GM18498 (cell line): Measurements from ENCODE around the gene EPHX1.
A peak's percentile ranks its signal among the peaks of the same experiment; 100 is the strongest.
"Not testable (repeated sequence)": the region's sequence is repeated elsewhere in the genome, so short reads cannot be mapped to it uniquely, and the experiment has no call there.

Experiments
- ATAC-seq: cut with Tn5 transposase; IDR thresholded peaks from one replicate; pipeline ENCODE4 v1.9.1; 2021; ENCODE audit warnings: mild to moderate bottlenecking, moderate library complexity; ENCODE audit not compliant: unreplicated experiment

The EPHX1 gene

GRCh38 chr1:225777058-225777582 is 32.8 kb upstream of the EPHX1 start:
- peak; percentile 27 for ATAC-seq

DNA sequence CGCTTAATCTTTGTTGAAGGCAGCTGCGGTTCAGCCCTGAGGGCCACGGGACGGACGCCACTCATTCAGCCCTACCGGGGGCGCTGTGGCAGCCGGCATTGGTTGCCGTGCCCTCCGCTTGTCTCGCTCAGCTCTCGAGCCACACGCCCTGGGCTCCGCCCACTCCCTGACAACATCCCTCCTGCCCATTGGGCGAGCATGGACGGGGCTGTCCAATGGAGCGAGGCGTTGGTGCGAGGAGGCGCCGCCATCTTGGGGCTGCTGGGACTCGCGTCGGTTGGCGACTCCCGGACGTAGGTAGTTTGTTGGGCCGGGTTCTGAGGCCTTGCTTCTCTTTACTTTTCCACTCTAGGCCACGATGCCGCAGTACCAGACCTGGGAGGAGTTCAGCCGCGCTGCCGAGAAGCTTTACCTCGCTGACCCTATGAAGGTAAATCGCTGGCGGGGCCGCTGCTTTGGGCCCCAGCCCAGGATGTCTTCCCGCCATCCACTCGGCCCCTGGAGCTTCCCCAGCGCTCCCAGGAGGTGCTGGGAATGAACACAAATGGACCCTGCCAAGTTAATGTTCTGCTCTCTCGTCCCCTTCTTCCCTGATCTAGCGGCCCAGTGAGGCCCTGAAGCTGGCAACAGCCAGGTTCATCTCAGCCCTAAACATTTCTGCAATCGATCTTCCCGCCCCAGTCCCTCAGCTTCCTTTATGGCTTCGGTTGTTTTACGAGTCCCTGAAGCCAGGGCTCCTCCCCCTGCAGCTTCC is 32.2 kb upstream of the EPHX1 start, which contains the start of gene SRP9:
Gene SRP9, plus strand, starts transcription at position 244 of the 754 bp plus-strand sequence. Its CDS starts 115 bp downstream, at position 359.
- peak; percentile 100 for ATAC-seq

GRCh38 chr1:225778337-225778669 is 31.6 kb upstream of the EPHX1 start:
- no peak for ATAC-seq

- ATAC-seq = not testable (repeated sequence)
These were observed 30.8 kb upstream of the EPHX1 start for GRCh38 chr1:225779165-225779564.

- ATAC-seq = no peak
These were observed 29.8 kb upstream of the EPHX1 start for GRCh38 chr1:225780134-225780533.

GRCh38 chr1:225780630-225781029 is 29.3 kb upstream of the EPHX1 start:
- no peak for ATAC-seq

- not testable (repeated sequence) for ATAC-seq
These were observed 20.8 kb upstream of the EPHX1 start for GRCh38 chr1:225789142-225789541.

DNA sequence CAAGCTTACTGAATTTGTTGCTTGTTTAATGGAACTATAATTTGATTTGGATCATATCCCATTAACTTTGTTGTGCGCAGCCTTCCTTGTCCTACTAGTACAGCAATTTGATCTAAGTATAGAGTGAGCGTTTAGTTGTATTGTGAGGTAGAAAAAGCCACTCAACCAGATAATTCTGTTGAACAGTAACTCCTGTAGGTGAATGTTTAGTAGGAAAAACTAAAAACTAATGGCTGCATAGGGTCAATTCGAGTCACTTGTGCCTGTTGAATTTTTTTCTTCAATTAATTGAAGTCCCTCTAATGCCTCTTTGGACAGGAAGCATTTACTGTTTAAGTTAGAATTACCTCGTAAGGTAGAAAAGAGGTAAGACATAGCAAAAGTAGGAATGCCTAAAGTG is 15.0 kb upstream of the EPHX1 start:
- ATAC-seq = no peak

DNA sequence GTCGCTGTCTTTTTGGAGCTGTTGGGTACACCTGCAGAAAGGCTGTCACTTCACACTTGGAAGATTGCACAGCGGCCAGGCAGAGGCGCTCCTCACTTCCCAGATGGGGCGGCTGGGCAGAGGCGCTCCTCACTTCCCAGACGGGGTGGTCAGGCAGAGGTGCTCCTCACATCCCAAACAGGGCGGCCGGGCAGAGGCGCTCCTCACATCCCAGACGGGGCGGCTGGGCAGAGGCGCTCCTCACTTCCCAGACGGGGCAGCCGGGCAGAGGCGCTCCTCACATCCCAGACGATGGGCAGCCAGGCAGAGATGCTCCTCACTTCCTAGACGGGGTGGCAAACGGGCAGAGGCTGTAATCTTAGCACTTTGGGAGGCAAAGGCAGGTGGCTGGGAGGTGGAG is 13.8 kb upstream of the EPHX1 start:
- not testable (repeated sequence) for ATAC-seq

GRCh38 chr1:225801146-225801545 is 8.8 kb upstream of the EPHX1 start:
- not testable (repeated sequence) for ATAC-seq

- ATAC-seq = no peak
These were observed 3.7 kb upstream of the EPHX1 start for GRCh38 chr1:225806249-225806648.

GRCh38 chr1:225806736-225807135 is 3.2 kb upstream of the EPHX1 start:
- not testable (repeated sequence) for ATAC-seq

DNA sequence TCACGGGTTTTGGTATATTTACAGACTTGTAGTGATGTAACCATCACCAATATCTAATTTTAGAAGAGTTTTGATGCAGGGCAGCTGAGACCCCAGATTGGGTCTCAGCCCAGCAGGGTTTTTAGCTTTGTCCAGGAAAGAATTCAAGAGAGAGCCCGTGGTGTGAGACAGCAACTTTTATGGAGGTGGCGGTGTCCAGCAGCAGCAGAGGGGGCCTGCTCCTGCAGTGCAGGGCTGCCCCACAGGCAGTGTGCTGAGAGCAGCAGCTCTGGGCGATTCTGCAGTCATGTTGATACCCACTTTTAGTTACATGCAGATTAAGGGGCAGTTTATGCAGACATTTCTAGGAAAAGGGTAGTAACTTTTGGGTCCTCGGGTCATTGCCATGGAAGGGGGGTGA is 1.8 kb upstream of the EPHX1 start:
- no peak for ATAC-seq

DNA sequence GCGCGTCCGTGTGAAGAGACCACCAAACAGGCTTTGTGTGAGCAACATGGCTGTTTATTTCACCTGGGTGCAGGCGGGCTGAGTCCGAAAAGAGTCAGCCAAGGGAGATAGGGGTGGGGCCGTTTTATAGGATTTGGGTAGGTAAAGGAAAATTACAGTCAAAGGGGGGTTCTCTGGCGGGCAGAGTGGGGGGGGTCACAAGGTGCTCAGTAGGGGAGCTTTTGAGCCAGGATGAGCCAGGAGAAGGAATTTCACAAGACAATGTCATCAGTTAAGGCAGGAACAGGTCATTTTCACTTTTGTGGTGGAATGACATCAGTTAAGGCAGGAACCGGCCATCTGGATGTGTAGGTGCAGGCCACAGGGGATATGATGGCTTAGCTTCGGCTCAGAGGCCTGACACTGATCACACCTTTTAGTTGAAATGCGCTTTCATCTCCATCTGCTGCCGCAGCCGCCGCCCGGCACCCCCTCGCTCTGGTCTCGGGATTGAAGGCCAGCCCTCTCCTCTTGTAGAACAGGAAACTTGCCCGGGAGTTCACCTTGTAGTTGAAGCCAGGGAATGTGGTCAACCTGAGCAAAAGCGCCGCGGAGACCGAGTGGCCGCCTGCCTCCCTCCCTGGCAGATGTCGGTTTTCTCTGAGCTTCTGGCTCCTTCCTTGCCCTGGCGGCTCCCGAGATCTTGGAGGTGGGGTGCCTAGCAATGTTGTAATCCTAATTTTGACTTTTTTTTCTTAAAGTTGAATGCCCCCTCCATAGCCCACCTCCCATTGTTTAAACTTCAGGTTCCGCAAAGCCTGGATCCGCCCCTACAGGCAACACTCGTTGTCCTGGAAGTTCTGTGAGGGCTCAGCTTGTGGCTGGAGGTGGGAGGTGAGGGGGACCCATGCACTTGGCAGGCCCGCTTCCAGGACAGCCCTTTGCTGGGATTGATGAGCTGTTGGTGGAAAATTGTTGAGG is 935 bp downstream of the EPHX1 start:
- not testable (repeated sequence) for ATAC-seq

DNA sequence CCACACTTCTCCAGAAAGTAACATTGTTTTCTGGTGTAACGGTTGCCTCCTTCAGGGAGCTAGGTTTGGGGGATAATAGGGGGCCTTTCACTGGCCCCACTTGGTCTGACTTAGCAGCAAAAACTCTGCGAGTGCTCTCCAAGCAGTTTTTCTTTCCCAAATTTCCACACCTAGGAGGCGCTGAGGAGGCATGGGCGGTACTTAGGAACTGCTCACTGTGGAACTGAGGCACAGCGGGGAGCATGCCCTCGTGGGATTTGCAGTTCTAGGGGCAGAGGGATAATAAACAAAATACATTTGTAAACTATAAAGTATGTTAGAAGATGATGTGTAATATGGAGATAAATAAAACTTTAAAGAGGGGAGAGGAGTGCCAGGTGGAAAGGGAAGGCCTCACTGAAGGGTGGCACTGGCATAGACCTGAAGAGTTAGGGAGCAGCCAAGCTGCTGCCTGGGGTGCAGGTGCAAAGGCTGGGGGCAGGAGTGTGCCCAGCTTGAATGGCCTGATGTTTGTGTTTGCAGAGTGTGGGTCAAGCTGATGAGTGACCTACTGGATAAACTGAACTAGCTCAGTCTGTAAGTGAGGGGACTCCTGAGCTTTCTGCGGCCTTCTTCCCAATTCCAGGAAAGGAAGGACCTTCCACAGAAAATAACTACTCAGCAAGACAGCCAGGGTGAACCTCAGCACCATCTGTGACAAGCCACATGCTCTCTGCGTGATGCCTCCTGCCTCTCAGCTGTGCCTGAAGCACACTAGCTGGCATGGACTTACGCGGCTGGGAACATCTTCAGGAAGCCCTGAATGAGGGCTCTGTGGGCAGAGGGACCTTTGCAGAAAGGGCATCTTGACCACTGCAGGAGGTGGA is 1.9 kb downstream of the EPHX1 start:
- ATAC-seq = no peak

GRCh38 chr1:225812488-225813213 is 2.7 kb downstream of the EPHX1 start:
- ATAC-seq = no peak

DNA sequence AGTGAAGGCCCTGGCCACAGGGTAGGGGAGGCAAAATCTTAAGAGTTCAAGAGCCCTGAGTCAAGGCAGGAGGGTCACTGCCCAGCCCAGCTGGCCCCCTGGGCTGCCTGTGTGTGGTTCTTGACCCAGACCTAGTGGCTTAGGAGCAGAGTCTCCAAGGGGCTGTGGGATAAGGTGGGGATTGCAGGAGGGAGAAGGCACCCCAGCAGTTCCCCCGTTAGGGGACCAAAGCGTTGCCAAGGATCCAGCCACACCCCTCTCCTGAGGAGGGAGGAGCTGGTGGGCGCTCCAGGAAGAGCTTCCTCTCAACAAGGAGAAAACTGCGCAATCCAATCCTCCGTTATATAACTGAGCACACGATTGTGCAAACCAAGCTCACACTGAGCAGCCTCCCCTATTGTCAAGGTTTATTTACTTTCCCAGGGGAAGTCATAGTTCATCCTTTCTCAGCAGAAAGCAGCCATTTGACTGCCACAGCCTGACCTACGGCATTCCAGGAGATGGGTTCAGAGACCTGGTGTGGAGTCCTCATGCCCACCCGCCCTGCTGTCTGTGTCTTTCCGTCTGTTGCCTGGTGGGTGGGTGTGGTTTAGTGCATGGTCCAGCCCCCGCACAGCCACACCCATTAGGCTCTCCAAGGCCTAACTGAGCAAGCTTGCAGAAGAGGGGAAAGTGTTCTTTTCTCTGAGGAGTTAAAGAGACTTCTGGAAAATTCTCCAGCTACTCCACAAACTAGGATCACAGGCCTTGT is 3.5 kb downstream of the EPHX1 start:
- ATAC-seq = no peak

- no peak for ATAC-seq
These were observed 4.5 kb downstream of the EPHX1 start for GRCh38 chr1:225814381-225814780.

DNA sequence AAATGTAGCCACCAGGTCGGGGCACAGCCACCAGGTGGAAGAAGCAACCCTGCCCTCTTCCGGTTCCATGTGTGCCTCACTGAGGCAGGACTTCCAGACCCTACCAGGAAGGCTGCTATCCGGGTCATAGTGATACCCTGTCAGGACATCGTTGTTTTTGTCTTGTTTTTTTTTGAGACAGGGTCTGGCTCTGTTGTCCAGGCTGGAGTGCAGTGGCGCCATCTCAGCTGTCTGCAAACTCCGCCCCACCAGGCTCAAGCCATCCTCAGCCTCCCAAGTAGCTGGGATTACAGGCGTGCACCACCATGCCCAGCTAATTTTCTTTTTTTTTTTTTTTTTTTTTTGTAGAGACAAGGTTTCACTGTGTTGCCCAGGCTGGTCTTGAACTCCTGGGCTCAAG is 5.2 kb downstream of the EPHX1 start:
- not testable (repeated sequence) for ATAC-seq
